Psoas muscle (tissue), 8 donors: ENCODE results near the gene DLGAP1. TPM values are rescaled to one million over a fixed set of nuclear protein-coding genes. Genes with fewer than 3 reads are reported as not detected.

Source experiments
- ATAC-seq, 4 donors: fragments of 200-7000 bp; cut with Tn5 transposase; one replicate each; pipeline ENCODE4 v1.9.1; 2020; ENCODE audit warnings: moderate library complexity in 3 of 4, mild to moderate bottlenecking in 2 of 4
- DNase-seq, 2 donors: peaks; one replicate each; pipeline ENCODE4 v3.0.0-alpha.2; 2020
- H3K27ac ChIP-seq: fragments of 200-600 bp; one replicate; pipeline ENCODE4 v1.8.0; 2022
- H3K27me3 ChIP-seq, 3 donors: fragments of 200-600 bp in 1 of 3; one replicate each; pipeline versions ENCODE4 v1.6.1 to v1.8.0; 2013 to 2022; ENCODE audit warnings: low read length in 2 of 3, mild to moderate bottlenecking in 2 of 3, moderate library complexity in 1 of 3; ENCODE audit not compliant: insufficient read depth in 3 of 3
- H3K36me3 ChIP-seq, 2 donors: fragments of 200-600 bp in 1 of 2; one replicate each; pipeline versions ENCODE4 v1.6.1 to v1.8.0; 2013 to 2022; ENCODE audit warnings: low read depth in 1 of 2, mild to moderate bottlenecking in 1 of 2, moderate library complexity in 1 of 2; ENCODE audit not compliant: insufficient read depth in 1 of 2
- H3K4me1 ChIP-seq: fragments of 200-600 bp; one replicate; pipeline ENCODE4 v1.8.0; 2022
- H3K4me3 ChIP-seq: fragments of 200-600 bp; one replicate; pipeline ENCODE4 v1.8.0; 2022; ENCODE audit warnings: mild to moderate bottlenecking
- H3K9me3 ChIP-seq: fragments of 200-600 bp; one replicate; pipeline ENCODE4 v1.8.0; 2022
- CTCF ChIP-seq: fragments of 200-600 bp; IDR thresholded peaks from one replicate; pipeline ENCODE4 v1.8.0; 2022; ENCODE audit warnings: antibody characterized with exemption
- WGBS, 3 donors: extraction: QIAGEN DNeasy Blood & Tissue Kit; methylation state at CpG; one replicate each; pipeline versions ENCODE4 v1.1.6 to v1.1.7; 2013; 5-methylcytosine and 5-hydroxymethylcytosine counted together
- intact Hi-C, 2 donors: fragments of 100-400 bp; cut with DNase I; formaldehyde crosslinking; loops; one replicate each; pipeline versions ENCODE4 v1.11.0 to v1.14.2; 2022
- polyA plus RNA-seq, 3 donors: library from polyadenylated mRNA; stranded (reverse); fragments of 200-250 nt; gene quantifications; one replicate each; pipeline ENCODE4 v1.2.3, GENCODE V29; 2013
- total RNA-seq, 4 donors: library from RNA; stranded (reverse); fragmentation: NEBNext Ultra II Directional in 2 of 4; extraction: Animal tissue kit (Norgen Biotek cat#: 25700) in 2 of 4; gene quantifications; one replicate each; pipeline versions ENCODE4 v1.2.1 to v1.2.4, GENCODE V29; 2021 to 2023
- donor health status: healthy with polysubstance abuse.
- donor health status: DM: no; HTN: no; CAD: no; lungs with moderate emphysema.
- donor health status: Bipolar disorder and iron deficiency.
- donor health status: healthy.
- donor health status: DM: yes; HTN: yes; CAD: no.
- donor health status: DM: no; HTN: no; CAD: no.
- donor health status: DM: no; HTN: no; CAD: no.
- donor health status: DM: yes; HTN: yes; CAD: no.

DLGAP1 gene
- total and polyA plus RNA-seq, 7 donors = 0.09 to 0.26 (median 0.16) TPM; not detected in 1

- H3K4me3 ChIP-seq = no peak overlapping the region
- no peaks in the 10 kb centered on the region for H3K36me3 ChIP-seq
- H3K27ac ChIP-seq = no peak overlapping the region
- no peaks in the 10 kb centered on the region for H3K4me1 ChIP-seq
- no peaks in the 10 kb centered on the region for H3K9me3 ChIP-seq
- H3K27me3 ChIP-seq = no peaks in the 10 kb centered on the region
- intact Hi-C loops = no loop called here
- DNase-seq (no peak), ATAC-seq (no peak)
- no peak for TF ChIP-seq CTCF
- WGBS, 3 donors = 43 to 51% (median 50%) methylated on average over 11 of the region's 11 CpGs
Observed at GRCh38 chr18:4236940-4237663, 218.0 kb downstream of the DLGAP1 start.

- no peak overlapping the region for H3K4me3 ChIP-seq
- WGBS, 3 donors = 31 to 39% (median 35%) methylated on average over 3 of the region's 3 CpGs
- intact Hi-C loops = no loop called here
Observed at GRCh38 chr18:4233468-4233867, 221.6 kb downstream of the DLGAP1 start.

GRCh38 chr18:4232656-4233055 is 222.5 kb downstream of the DLGAP1 start:
- intact Hi-C loops = no loop called here
- WGBS, 3 donors = 25 to 42% (median 33%) methylated on average over 2 of the region's 2 CpGs
- no peak overlapping the region for H3K27ac ChIP-seq

More at GRCh38 chr18:4233468-4233867, 221.6 kb downstream of the DLGAP1 start:
- no peak overlapping the region for H3K27ac ChIP-seq
- no peaks in the 10 kb centered on the region for H3K27me3 ChIP-seq
- ATAC-seq = no peak
- no peaks in the 10 kb centered on the region for H3K36me3 ChIP-seq
- H3K9me3 ChIP-seq = peaks cover 16% of the 10 kb centered on the region
- TF ChIP-seq CTCF = no peak
- H3K4me1 ChIP-seq = no peaks in the 10 kb centered on the region
- DNase-seq = no peak

GRCh38 chr18:4231260-4231659 is 223.8 kb downstream of the DLGAP1 start:
- Histone ChIP-seq H3K27ac (no peak overlapping the region), H3K4me3 (no peak overlapping the region), H3K9me3 (peaks cover 17% of the 10 kb centered on the region), H3K27me3 (no peaks in the 10 kb centered on the region), H3K36me3 (no peaks in the 10 kb centered on the region), H3K4me1 (no peaks in the 10 kb centered on the region)
- ATAC-seq (no peak), DNase-seq (no peak)
- intact Hi-C loops = no loop called here
- TF ChIP-seq CTCF = no peak

More at GRCh38 chr18:4232656-4233055, 222.5 kb downstream of the DLGAP1 start:
- no peak for TF ChIP-seq CTCF
- Histone ChIP-seq H3K4me1 (no peaks in the 10 kb centered on the region), H3K4me3 (no peak overlapping the region), H3K27me3 (no peaks in the 10 kb centered on the region), H3K9me3 (peaks cover 17% of the 10 kb centered on the region), H3K36me3 (no peaks in the 10 kb centered on the region)
- ATAC-seq (no peak), DNase-seq (no peak)
